ENCODE data around the gene TUBB2A.
"Not testable (repeated sequence)": the region's sequence is repeated elsewhere in the genome, so short reads cannot be mapped to it uniquely, and the experiment has no call there.

TUBB2A gene

GRCh38 chr6:3181105-3181504 is 23.8 kb upstream of the TUBB2A start:
- 94% methylated on average over 2 of the region's 2 CpGs; no CpG with 5 or more reads in 1 of the 2 experiments for WGBS, 2 experiments (ENCODE audit: insufficient coverage in 2 of 2)
- Histone ChIP-seq H3K27ac (ENCODE audit: low read depth, low read length, severe bottlenecking) (no peak overlapping the region), H3K36me3 (ENCODE audit: control insufficient read depth, insufficient read depth, low read length) (no peaks in the 10 kb centered on the region), H3K4me1 (ENCODE audit: control insufficient read depth, insufficient read depth, low read length, poor library complexity, severe bottlenecking) (peaks cover 6% of the 10 kb centered on the region), H3K9me3 (ENCODE audit: control insufficient read depth, low read length) (no peaks in the 10 kb centered on the region), H3K4me3 (ENCODE audit: extremely low read depth, insufficient read depth, low read length, poor library complexity, severe bottlenecking) (no peak overlapping the region)

GRCh38 chr6:3179945-3180344 is 22.6 kb upstream of the TUBB2A start:
- H3K36me3 ChIP-seq (ENCODE audit: control insufficient read depth, insufficient read depth, low read length); H3K27ac ChIP-seq (ENCODE audit: low read depth, low read length, severe bottlenecking); H3K9me3 ChIP-seq (ENCODE audit: control insufficient read depth, low read length); H3K4me1 ChIP-seq (ENCODE audit: control insufficient read depth, insufficient read depth, low read length, poor library complexity, severe bottlenecking): not testable (repeated sequence)
- peak overlapping the region; percentile 21 for H3K4me3 ChIP-seq (ENCODE audit: extremely low read depth, insufficient read depth, low read length, poor library complexity, severe bottlenecking)
- WGBS, 2 experiments (ENCODE audit: insufficient coverage in 2 of 2): no CpG with 5 or more reads among the region's 8 CpGs

- WGBS, 2 experiments (ENCODE audit: insufficient coverage in 2 of 2): 94 to 96% methylated on average over 5 of the region's 8 CpGs
- H3K9me3 ChIP-seq (ENCODE audit: control insufficient read depth, low read length); H3K36me3 ChIP-seq (ENCODE audit: control insufficient read depth, insufficient read depth, low read length); H3K4me3 ChIP-seq (ENCODE audit: extremely low read depth, insufficient read depth, low read length, poor library complexity, severe bottlenecking); H3K4me1 ChIP-seq (ENCODE audit: control insufficient read depth, insufficient read depth, low read length, poor library complexity, severe bottlenecking); H3K27ac ChIP-seq (ENCODE audit: low read depth, low read length, severe bottlenecking): not testable (repeated sequence)
Observed at GRCh38 chr6:3178666-3179065, 21.3 kb upstream of the TUBB2A start.

- H3K36me3 ChIP-seq (ENCODE audit: control insufficient read depth, insufficient read depth, low read length): no peaks in the 10 kb centered on the region
- WGBS, 2 experiments (ENCODE audit: insufficient coverage in 2 of 2): 83 to 98% methylated on average over 5 to 12 of the region's 22 CpGs
- H3K9me3 ChIP-seq (ENCODE audit: control insufficient read depth, low read length): peaks cover 3% of the 10 kb centered on the region
- H3K27ac ChIP-seq (ENCODE audit: low read depth, low read length, severe bottlenecking): peak overlapping the region; percentile 43
- H3K4me1 ChIP-seq (ENCODE audit: control insufficient read depth, insufficient read depth, low read length, poor library complexity, severe bottlenecking): peaks cover 7% of the 10 kb centered on the region
- H3K4me3 ChIP-seq (ENCODE audit: extremely low read depth, insufficient read depth, low read length, poor library complexity, severe bottlenecking): no peak overlapping the region
Observed at GRCh38 chr6:3176562-3177355, 19.4 kb upstream of the TUBB2A start.

GRCh38 chr6:3175715-3176402 is 18.5 kb upstream of the TUBB2A start:
- no peak overlapping the region for H3K27ac ChIP-seq (ENCODE audit: low read depth, low read length, severe bottlenecking)
- peaks cover 3% of the 10 kb centered on the region for H3K9me3 ChIP-seq (ENCODE audit: control insufficient read depth, low read length)
- no peaks in the 10 kb centered on the region for H3K36me3 ChIP-seq (ENCODE audit: control insufficient read depth, insufficient read depth, low read length)
- no peak overlapping the region for H3K4me3 ChIP-seq (ENCODE audit: extremely low read depth, insufficient read depth, low read length, poor library complexity, severe bottlenecking)
- 85 to 90% methylated on average over 9 to 11 of the region's 11 CpGs for WGBS, 2 experiments (ENCODE audit: insufficient coverage in 2 of 2)
- H3K4me1 ChIP-seq (ENCODE audit: control insufficient read depth, insufficient read depth, low read length, poor library complexity, severe bottlenecking): peaks cover 7% of the 10 kb centered on the region

GRCh38 chr6:3173636-3174089 is 16.3 kb upstream of the TUBB2A start:
- not testable (repeated sequence) for H3K4me1 ChIP-seq (ENCODE audit: control insufficient read depth, insufficient read depth, low read length, poor library complexity, severe bottlenecking); H3K9me3 ChIP-seq (ENCODE audit: control insufficient read depth, low read length); H3K27ac ChIP-seq (ENCODE audit: low read depth, low read length, severe bottlenecking); H3K4me3 ChIP-seq (ENCODE audit: extremely low read depth, insufficient read depth, low read length, poor library complexity, severe bottlenecking); H3K36me3 ChIP-seq (ENCODE audit: control insufficient read depth, insufficient read depth, low read length)
- 91 to 97% methylated on average over 10 of the region's 11 CpGs for WGBS, 2 experiments (ENCODE audit: insufficient coverage in 2 of 2)

GRCh38 chr6:3172789-3173188 is 15.4 kb upstream of the TUBB2A start:
- H3K36me3 ChIP-seq (ENCODE audit: control insufficient read depth, insufficient read depth, low read length); H3K4me3 ChIP-seq (ENCODE audit: extremely low read depth, insufficient read depth, low read length, poor library complexity, severe bottlenecking); H3K4me1 ChIP-seq (ENCODE audit: control insufficient read depth, insufficient read depth, low read length, poor library complexity, severe bottlenecking); H3K9me3 ChIP-seq (ENCODE audit: control insufficient read depth, low read length); H3K27ac ChIP-seq (ENCODE audit: low read depth, low read length, severe bottlenecking): not testable (repeated sequence)
- WGBS, 2 experiments (ENCODE audit: insufficient coverage in 2 of 2): 96 to 100% methylated on average over 3 of the region's 4 CpGs

GRCh38 chr6:3171313-3172175 is 14.2 kb upstream of the TUBB2A start:
- H3K9me3 ChIP-seq (ENCODE audit: control insufficient read depth, low read length); H3K4me3 ChIP-seq (ENCODE audit: extremely low read depth, insufficient read depth, low read length, poor library complexity, severe bottlenecking); H3K36me3 ChIP-seq (ENCODE audit: control insufficient read depth, insufficient read depth, low read length): not testable (repeated sequence)
- peaks cover 11% of the 10 kb centered on the region for H3K4me1 ChIP-seq (ENCODE audit: control insufficient read depth, insufficient read depth, low read length, poor library complexity, severe bottlenecking)
- H3K27ac ChIP-seq (ENCODE audit: low read depth, low read length, severe bottlenecking): peak overlapping the region; percentile 3
- WGBS, 2 experiments (ENCODE audit: insufficient coverage in 2 of 2): 86 to 90% methylated on average over 14 to 15 of the region's 17 CpGs

GRCh38 chr6:3170676-3171075 is 13.3 kb upstream of the TUBB2A start:
- not testable (repeated sequence) for H3K9me3 ChIP-seq (ENCODE audit: control insufficient read depth, low read length); H3K27ac ChIP-seq (ENCODE audit: low read depth, low read length, severe bottlenecking); H3K4me3 ChIP-seq (ENCODE audit: extremely low read depth, insufficient read depth, low read length, poor library complexity, severe bottlenecking); H3K36me3 ChIP-seq (ENCODE audit: control insufficient read depth, insufficient read depth, low read length)
- WGBS, 2 experiments (ENCODE audit: insufficient coverage in 2 of 2): 85 to 88% methylated on average over 14 to 23 of the region's 24 CpGs
- H3K4me1 ChIP-seq (ENCODE audit: control insufficient read depth, insufficient read depth, low read length, poor library complexity, severe bottlenecking): peaks cover 13% of the 10 kb centered on the region

- 84 to 87% methylated on average over 9 to 10 of the region's 10 CpGs for WGBS, 2 experiments (ENCODE audit: insufficient coverage in 2 of 2)
- H3K27ac ChIP-seq (ENCODE audit: low read depth, low read length, severe bottlenecking): not testable (repeated sequence)
Observed at GRCh38 chr6:3168046-3168445, 10.7 kb upstream of the TUBB2A start.

More at GRCh38 chr6:3168046-3168445, 10.7 kb upstream of the TUBB2A start:
- H3K36me3 ChIP-seq (ENCODE audit: control insufficient read depth, insufficient read depth, low read length); H3K9me3 ChIP-seq (ENCODE audit: control insufficient read depth, low read length); H3K4me3 ChIP-seq (ENCODE audit: extremely low read depth, insufficient read depth, low read length, poor library complexity, severe bottlenecking): not testable (repeated sequence)
- peaks cover 26% of the 10 kb centered on the region for H3K4me1 ChIP-seq (ENCODE audit: control insufficient read depth, insufficient read depth, low read length, poor library complexity, severe bottlenecking)

Data from mesodermal cell (in vitro differentiated cells).